H1 (cell line): ENCODE data around the gene BEAN1. TPM values are rescaled to one million over a fixed set of nuclear protein-coding genes. Genes with fewer than 3 reads are reported as not detected.

Source experiments
- BCL11A ChIP-seq, 2 experiments: IDR thresholded peaks; one replicate each; pipeline ENCODE4 v1.6.1; 2011; ENCODE audit warnings: low read depth in 2 of 2, low read length in 2 of 2, mild to moderate bottlenecking in 2 of 2
- CEBPB ChIP-seq: IDR thresholded peaks from 2 replicates; pipeline ENCODE4 v1.6.1; 2012; ENCODE audit warnings: low read depth, low read length
- EZH2 ChIP-seq: fragments of 200-600 bp; sonication (generic); IDR thresholded peaks from 2 replicates; pipeline ENCODE4 v1.7.1; 2012; ENCODE audit warnings: low read depth, mild to moderate bottlenecking, moderate library complexity, low read length, inconsistent platforms; ENCODE audit not compliant: severe bottlenecking
- GTF2F1 ChIP-seq: IDR thresholded peaks from 2 replicates; pipeline ENCODE4 v1.6.1; 2012; ENCODE audit warnings: low read depth, low read length, improper control_type of control experiment, borderline replicate concordance
- HDAC2 ChIP-seq, 2 experiments: fragments of 300-600 bp in 1 of 2; sonication (generic) in 1 of 2; IDR thresholded peaks; 2 replicates each; pipeline ENCODE4 v1.6.1; 2011 to 2012; ENCODE audit warnings: low read depth in 2 of 2, low read length in 2 of 2, mild to moderate bottlenecking in 2 of 2, moderate library complexity in 2 of 2, borderline replicate concordance in 1 of 2, inconsistent platforms in 1 of 2
- JUND ChIP-seq: IDR thresholded peaks from 2 replicates; pipeline ENCODE4 v1.6.1; 2011; ENCODE audit warnings: mild to moderate bottlenecking, improper control_type of control experiment, low read length
- TCF12 ChIP-seq: IDR thresholded peaks from 2 replicates; pipeline ENCODE4 v1.6.1; 2011; ENCODE audit warnings: low read depth, mild to moderate bottlenecking, low read length
- polyA plus RNA-seq, 7 experiments: library from polyadenylated mRNA; depleted of rRNA in 3 of 7; stranded (reverse) in 5 of 7; unstranded in 2 of 7; fragments of >200 nt in 5 of 7; fragments of 200-250 nt in 2 of 7; gene quantifications; 1 replicate in 5 of 7; 2 replicates in 1 of 7; 4 replicates in 1 of 7; pipeline versions ENCODE4 v1.2.1 to v1.2.3, GENCODE V29; 2011 to 2013; ENCODE audit warnings: missing spikeins in 2 of 7, mixed read lengths in 2 of 7
- total RNA-seq: library from RNA; stranded (reverse); fragmentation: NEBNext Ultra II Directional; extraction: Animal tissue kit (Norgen Biotek cat#: 25700); gene quantifications from 2 replicates; pipeline ENCODE4 v1.2.1, GENCODE V29; 2021
- TF ChIP-seq, protein P1 (sequence below): fragments of 300-600 bp; sonication (generic); IDR thresholded peaks from 2 replicates; pipeline ENCODE4 v1.7.1; 2012; ENCODE audit warnings: low read length, moderate library complexity, mild to moderate bottlenecking, inconsistent platforms; ENCODE audit not compliant: insufficient replicate concordance

Gene BEAN1
- total and polyA plus RNA-seq, 2 of the 8 experiments (the other 6 are each of a cell fraction or from before 2014, with no cell fraction given), result 0.08 TPM; not detected in 1

GRCh38 chr16:66428682-66429251 lies 1.7 kb downstream of the BEAN1 start (continued):
- TF ChIP-seq, protein P1, sequence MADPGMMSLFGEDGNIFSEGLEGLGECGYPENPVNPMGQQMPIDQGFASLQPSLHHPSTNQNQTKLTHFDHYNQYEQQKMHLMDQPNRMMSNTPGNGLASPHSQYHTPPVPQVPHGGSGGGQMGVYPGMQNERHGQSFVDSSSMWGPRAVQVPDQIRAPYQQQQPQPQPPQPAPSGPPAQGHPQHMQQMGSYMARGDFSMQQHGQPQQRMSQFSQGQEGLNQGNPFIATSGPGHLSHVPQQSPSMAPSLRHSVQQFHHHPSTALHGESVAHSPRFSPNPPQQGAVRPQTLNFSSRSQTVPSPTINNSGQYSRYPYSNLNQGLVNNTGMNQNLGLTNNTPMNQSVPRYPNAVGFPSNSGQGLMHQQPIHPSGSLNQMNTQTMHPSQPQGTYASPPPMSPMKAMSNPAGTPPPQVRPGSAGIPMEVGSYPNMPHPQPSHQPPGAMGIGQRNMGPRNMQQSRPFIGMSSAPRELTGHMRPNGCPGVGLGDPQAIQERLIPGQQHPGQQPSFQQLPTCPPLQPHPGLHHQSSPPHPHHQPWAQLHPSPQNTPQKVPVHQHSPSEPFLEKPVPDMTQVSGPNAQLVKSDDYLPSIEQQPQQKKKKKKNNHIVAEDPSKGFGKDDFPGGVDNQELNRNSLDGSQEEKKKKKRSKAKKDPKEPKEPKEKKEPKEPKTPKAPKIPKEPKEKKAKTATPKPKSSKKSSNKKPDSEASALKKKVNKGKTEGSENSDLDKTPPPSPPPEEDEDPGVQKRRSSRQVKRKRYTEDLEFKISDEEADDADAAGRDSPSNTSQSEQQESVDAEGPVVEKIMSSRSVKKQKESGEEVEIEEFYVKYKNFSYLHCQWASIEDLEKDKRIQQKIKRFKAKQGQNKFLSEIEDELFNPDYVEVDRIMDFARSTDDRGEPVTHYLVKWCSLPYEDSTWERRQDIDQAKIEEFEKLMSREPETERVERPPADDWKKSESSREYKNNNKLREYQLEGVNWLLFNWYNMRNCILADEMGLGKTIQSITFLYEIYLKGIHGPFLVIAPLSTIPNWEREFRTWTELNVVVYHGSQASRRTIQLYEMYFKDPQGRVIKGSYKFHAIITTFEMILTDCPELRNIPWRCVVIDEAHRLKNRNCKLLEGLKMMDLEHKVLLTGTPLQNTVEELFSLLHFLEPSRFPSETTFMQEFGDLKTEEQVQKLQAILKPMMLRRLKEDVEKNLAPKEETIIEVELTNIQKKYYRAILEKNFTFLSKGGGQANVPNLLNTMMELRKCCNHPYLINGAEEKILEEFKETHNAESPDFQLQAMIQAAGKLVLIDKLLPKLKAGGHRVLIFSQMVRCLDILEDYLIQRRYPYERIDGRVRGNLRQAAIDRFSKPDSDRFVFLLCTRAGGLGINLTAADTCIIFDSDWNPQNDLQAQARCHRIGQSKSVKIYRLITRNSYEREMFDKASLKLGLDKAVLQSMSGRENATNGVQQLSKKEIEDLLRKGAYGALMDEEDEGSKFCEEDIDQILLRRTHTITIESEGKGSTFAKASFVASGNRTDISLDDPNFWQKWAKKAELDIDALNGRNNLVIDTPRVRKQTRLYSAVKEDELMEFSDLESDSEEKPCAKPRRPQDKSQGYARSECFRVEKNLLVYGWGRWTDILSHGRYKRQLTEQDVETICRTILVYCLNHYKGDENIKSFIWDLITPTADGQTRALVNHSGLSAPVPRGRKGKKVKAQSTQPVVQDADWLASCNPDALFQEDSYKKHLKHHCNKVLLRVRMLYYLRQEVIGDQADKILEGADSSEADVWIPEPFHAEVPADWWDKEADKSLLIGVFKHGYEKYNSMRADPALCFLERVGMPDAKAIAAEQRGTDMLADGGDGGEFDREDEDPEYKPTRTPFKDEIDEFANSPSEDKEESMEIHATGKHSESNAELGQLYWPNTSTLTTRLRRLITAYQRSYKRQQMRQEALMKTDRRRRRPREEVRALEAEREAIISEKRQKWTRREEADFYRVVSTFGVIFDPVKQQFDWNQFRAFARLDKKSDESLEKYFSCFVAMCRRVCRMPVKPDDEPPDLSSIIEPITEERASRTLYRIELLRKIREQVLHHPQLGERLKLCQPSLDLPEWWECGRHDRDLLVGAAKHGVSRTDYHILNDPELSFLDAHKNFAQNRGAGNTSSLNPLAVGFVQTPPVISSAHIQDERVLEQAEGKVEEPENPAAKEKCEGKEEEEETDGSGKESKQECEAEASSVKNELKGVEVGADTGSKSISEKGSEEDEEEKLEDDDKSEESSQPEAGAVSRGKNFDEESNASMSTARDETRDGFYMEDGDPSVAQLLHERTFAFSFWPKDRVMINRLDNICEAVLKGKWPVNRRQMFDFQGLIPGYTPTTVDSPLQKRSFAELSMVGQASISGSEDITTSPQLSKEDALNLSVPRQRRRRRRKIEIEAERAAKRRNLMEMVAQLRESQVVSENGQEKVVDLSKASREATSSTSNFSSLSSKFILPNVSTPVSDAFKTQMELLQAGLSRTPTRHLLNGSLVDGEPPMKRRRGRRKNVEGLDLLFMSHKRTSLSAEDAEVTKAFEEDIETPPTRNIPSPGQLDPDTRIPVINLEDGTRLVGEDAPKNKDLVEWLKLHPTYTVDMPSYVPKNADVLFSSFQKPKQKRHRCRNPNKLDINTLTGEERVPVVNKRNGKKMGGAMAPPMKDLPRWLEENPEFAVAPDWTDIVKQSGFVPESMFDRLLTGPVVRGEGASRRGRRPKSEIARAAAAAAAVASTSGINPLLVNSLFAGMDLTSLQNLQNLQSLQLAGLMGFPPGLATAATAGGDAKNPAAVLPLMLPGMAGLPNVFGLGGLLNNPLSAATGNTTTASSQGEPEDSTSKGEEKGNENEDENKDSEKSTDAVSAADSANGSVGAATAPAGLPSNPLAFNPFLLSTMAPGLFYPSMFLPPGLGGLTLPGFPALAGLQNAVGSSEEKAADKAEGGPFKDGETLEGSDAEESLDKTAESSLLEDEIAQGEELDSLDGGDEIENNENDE, result no peak
- TF ChIP-seq HDAC2 (IDR thresholded peaks at IDR 0.05; ENCODE audit: borderline replicate concordance in 1 of 2, low read depth in 2 of 2, low read length in 2 of 2) (no peak), CEBPB (no peak), JUND (no peak), BCL11A (IDR thresholded peaks at IDR 0.05; ENCODE audit: low read depth in 2 of 2, low read length in 2 of 2) (no peak), EZH2 (no peak), TCF12 (no peak), GTF2F1 (no peak)
